IPS-18a (cell line): ENCODE results near the gene TMEM106C.

Experiments used
- H3K27ac ChIP-seq: one replicate; pipeline ENCODE4 v1.5.1; 2013; ENCODE audit warnings: low read length
- H3K27me3 ChIP-seq: one replicate; pipeline ENCODE4 v1.6.1; 2013; ENCODE audit warnings: mild to moderate bottlenecking, low read length; ENCODE audit not compliant: control insufficient read depth, insufficient read depth
- H3K36me3 ChIP-seq: one replicate; pipeline ENCODE4 v1.6.1; 2013; ENCODE audit warnings: low read depth, low read length; ENCODE audit not compliant: control insufficient read depth
- H3K4me1 ChIP-seq: one replicate; pipeline ENCODE4 v1.6.1; 2013; ENCODE audit warnings: low read depth, low read length; ENCODE audit not compliant: control insufficient read depth
- H3K4me3 ChIP-seq: one replicate; pipeline ENCODE4 v1.5.1; 2013; ENCODE audit warnings: low read length
- H3K9ac ChIP-seq: one replicate; pipeline ENCODE4 v1.6.1; 2013; ENCODE audit warnings: mild to moderate bottlenecking, low read length, moderate library complexity
- H3K9me3 ChIP-seq: one replicate; pipeline ENCODE4 v1.6.1; 2013; ENCODE audit warnings: low read depth, low read length; ENCODE audit not compliant: control insufficient read depth

The TMEM106C gene

GRCh38 chr12:48002773-48003218, 39.4 kb downstream of the TMEM106C start:
- no peak overlapping the region for H3K27ac ChIP-seq
- peak overlapping the region; percentile 28 for H3K9ac ChIP-seq
- H3K9me3 ChIP-seq = no peaks in the 10 kb centered on the region
- H3K27me3 ChIP-seq = peaks cover 100% of the 10 kb centered on the region
- H3K4me3 ChIP-seq = peak overlapping the region; percentile 66
- no peaks in the 10 kb centered on the region for H3K36me3 ChIP-seq
- H3K4me1 ChIP-seq = peaks cover 33% of the 10 kb centered on the region

GRCh38 chr12:48003226-48004052, 40.0 kb downstream of the TMEM106C start:
- Histone ChIP-seq H3K9ac (peak overlapping the region; percentile 28), H3K4me3 (peak overlapping the region; percentile 66), H3K27ac (no peak overlapping the region), H3K9me3 (no peaks in the 10 kb centered on the region), H3K4me1 (peaks cover 33% of the 10 kb centered on the region), H3K36me3 (no peaks in the 10 kb centered on the region), H3K27me3 (peaks cover 100% of the 10 kb centered on the region)

- Histone ChIP-seq H3K36me3 (no peaks in the 10 kb centered on the region), H3K4me1 (peaks cover 33% of the 10 kb centered on the region), H3K27me3 (peaks cover 100% of the 10 kb centered on the region), H3K9ac (peak within 1 kb of the TSS; percentile 2), H3K9me3 (no peaks in the 10 kb centered on the region), H3K27ac (no peak within 1 kb of the TSS), H3K4me3 (peak within 1 kb of the TSS; percentile 66)
These were observed 40.9 kb downstream of the TMEM106C start, which contains the start of gene COL2A1 for GRCh38 chr12:48004053-48004941. Gene COL2A1, minus strand, starts transcription at chr12:48004476. Its CDS starts 155 bp downstream, at chr12:48004321.

- H3K27ac ChIP-seq = no peak overlapping the region
- no peaks in the 10 kb centered on the region for H3K36me3 ChIP-seq
- H3K4me1 ChIP-seq = peaks cover 33% of the 10 kb centered on the region
- peak overlapping the region; percentile 66 for H3K4me3 ChIP-seq
- no peaks in the 10 kb centered on the region for H3K9me3 ChIP-seq
- H3K9ac ChIP-seq = peak overlapping the region; percentile 2
- H3K27me3 ChIP-seq = peaks cover 100% of the 10 kb centered on the region
These were observed 41.8 kb downstream of the TMEM106C start for GRCh38 chr12:48005001-48005749.

DNA sequence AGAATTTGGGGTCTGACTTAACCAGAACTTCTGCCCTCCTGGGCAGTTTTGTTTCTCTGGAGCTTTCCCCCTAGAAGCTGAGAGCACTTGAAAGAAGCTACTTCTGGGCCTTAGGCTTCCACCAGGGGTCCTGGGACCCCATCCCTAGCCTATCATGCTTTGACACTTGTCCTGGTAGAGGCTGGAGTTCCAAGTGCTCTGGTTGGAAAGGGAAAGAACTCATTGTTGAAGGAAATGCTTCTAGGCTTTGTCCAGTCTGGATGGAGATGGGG, 42.3 kb downstream of the TMEM106C start:
- Histone ChIP-seq H3K4me3 (peak overlapping the region; percentile 66), H3K27ac (no peak overlapping the region), H3K9me3 (no peaks in the 10 kb centered on the region), H3K36me3 (no peaks in the 10 kb centered on the region), H3K9ac (no peak overlapping the region), H3K27me3 (peaks cover 100% of the 10 kb centered on the region), H3K4me1 (peaks cover 29% of the 10 kb centered on the region)

DNA sequence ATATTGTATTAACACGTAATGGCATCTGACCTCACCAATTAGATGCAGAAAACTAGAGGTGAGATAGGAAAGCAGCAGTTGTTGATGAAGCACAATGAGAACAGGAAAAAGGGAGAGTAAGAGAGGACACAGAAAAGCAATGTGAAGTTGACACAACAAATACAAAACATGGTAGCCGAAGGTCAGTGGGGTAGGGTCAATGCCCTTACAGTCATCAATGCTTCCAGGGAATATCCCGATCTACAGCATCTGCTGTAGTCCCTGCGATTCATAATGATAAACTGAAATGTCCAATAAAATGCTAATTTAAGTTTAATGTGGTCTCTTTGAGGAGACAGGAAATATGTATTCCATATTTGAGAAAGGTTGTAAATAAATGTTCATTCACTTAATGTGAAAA, 43.8 kb downstream of the TMEM106C start:
- H3K36me3 ChIP-seq = no peaks in the 10 kb centered on the region
- H3K27me3 ChIP-seq = peaks cover 100% of the 10 kb centered on the region
- no peak overlapping the region for H3K27ac ChIP-seq
- H3K4me3 ChIP-seq = no peak overlapping the region
- no peak overlapping the region for H3K9ac ChIP-seq
- H3K4me1 ChIP-seq = peaks cover 22% of the 10 kb centered on the region
- H3K9me3 ChIP-seq = no peaks in the 10 kb centered on the region

DNA sequence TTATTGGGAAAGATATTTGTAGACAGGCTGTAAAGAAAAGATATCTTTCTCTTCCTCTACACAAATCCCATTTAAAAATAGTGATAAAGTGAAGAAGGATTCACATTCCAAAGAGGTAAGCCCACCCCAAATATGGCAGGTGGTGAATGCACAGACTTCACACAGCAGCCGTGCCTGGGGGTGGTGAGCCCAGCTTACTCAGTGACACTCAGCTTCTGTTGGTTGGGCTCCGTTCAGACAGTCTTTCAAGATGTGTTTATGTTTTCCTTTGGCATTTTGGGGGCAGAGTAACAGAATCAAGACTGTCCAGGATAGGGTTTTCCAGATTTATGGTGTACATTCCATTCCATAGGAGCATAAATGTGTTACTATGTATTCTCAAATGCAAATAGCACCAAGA, 45.0 kb downstream of the TMEM106C start:
- Histone ChIP-seq H3K36me3 (no peaks in the 10 kb centered on the region), H3K9me3 (no peaks in the 10 kb centered on the region), H3K4me1 (peaks cover 11% of the 10 kb centered on the region), H3K9ac (no peak overlapping the region), H3K27ac (no peak overlapping the region), H3K27me3 (peaks cover 100% of the 10 kb centered on the region), H3K4me3 (no peak overlapping the region)

GRCh38 chr12:48008950-48009349, 45.6 kb downstream of the TMEM106C start:
- no peak overlapping the region for H3K4me3 ChIP-seq
- H3K4me1 ChIP-seq = peaks cover 5% of the 10 kb centered on the region
- no peaks in the 10 kb centered on the region for H3K36me3 ChIP-seq
- peaks cover 100% of the 10 kb centered on the region for H3K27me3 ChIP-seq
- no peaks in the 10 kb centered on the region for H3K9me3 ChIP-seq
- no peak overlapping the region for H3K9ac ChIP-seq
- H3K27ac ChIP-seq = no peak overlapping the region

DNA sequence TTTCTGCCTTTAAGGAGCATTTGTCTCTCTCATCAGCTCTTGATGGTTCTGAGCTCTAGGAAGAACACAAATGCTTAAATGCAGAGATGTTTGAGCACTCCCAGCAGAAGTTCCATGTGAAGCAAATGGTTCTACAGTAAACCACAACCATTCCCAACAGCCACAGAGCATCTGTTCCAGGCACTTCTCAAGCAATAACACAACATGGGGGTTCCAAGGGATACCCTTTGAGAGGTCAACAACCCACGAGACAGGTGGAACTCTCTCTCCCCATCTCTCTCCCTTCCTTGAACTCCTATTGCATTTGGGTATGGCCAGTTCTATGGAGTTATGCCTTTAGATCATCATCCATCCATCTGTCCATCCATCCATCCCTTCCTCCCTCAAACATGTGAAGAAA, 46.1 kb downstream of the TMEM106C start:
- Histone ChIP-seq H3K27ac (no peak overlapping the region), H3K9me3 (no peaks in the 10 kb centered on the region), H3K27me3 (peaks cover 100% of the 10 kb centered on the region), H3K4me3 (no peak overlapping the region), H3K9ac (no peak overlapping the region), H3K36me3 (no peaks in the 10 kb centered on the region), H3K4me1 (peaks cover 5% of the 10 kb centered on the region)

- Histone ChIP-seq H3K27ac (no peak overlapping the region), H3K9me3 (no peaks in the 10 kb centered on the region), H3K4me1 (no peaks in the 10 kb centered on the region), H3K9ac (no peak overlapping the region), H3K4me3 (no peak overlapping the region), H3K27me3 (peaks cover 100% of the 10 kb centered on the region), H3K36me3 (no peaks in the 10 kb centered on the region)
These were observed 47.1 kb downstream of the TMEM106C start for GRCh38 chr12:48010366-48010970.

- no peaks in the 10 kb centered on the region for H3K9me3 ChIP-seq
- no peaks in the 10 kb centered on the region for H3K4me1 ChIP-seq
- peaks cover 100% of the 10 kb centered on the region for H3K27me3 ChIP-seq
- H3K36me3 ChIP-seq = no peaks in the 10 kb centered on the region
- H3K4me3 ChIP-seq = no peak overlapping the region
- H3K9ac ChIP-seq = no peak overlapping the region
- no peak overlapping the region for H3K27ac ChIP-seq
These were observed 48.7 kb downstream of the TMEM106C start for GRCh38 chr12:48012070-48012469.
